Measurements from ENCODE around the gene PRDM8. TPM values are rescaled to one million over a fixed set of nuclear protein-coding genes. Genes with fewer than 3 reads are reported as not detected.

Gene PRDM8
- total RNA-seq, 2 experiments from 2014 or later = not detected

DNA sequence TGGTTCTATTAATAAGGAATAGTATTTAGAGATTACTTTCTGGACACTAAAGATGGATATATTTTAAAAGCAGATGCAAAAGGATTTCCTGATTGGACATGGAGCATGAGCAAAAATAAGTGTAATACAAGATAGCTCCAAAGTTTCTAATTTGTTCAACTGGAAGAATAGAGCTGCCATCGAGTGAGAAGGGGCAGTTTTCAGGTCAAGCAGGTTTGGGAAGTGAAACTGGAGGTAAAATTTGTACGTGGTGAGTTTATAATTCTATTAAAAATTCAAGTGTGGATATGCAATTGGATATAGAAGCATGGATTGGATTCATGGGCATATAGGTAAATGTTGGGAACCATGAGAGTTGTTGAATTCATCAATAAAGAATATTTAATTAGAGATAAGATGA, 31.8 kb downstream of the PRDM8 start:
- no peak overlapping the region for H2AFZ ChIP-seq (ENCODE audit: low read length)
- no peaks in the 10 kb centered on the region for H3K9me2 ChIP-seq (ENCODE audit: insufficient read depth, low read length)
- no peaks in the 10 kb centered on the region for H4K20me1 ChIP-seq (ENCODE audit: insufficient read depth, low read length)
- CTCF ChIA-PET (ENCODE audit: unreplicated experiment) = no interaction called here
- no peak for DNase-seq (ENCODE audit: low spot score)
- no peak overlapping the region for H3K4me3 ChIP-seq (ENCODE audit: low read depth, low read length, poor library complexity, severe bottlenecking)
- no peaks in the 10 kb centered on the region for H3K4me1 ChIP-seq (ENCODE audit: insufficient read depth, low read length, poor library complexity, severe bottlenecking)
- H3K9me3 ChIP-seq (ENCODE audit: low read length) = no peaks in the 10 kb centered on the region
- BruUV-seq (replicated peaks) = no TSS peak
- H3K4me2 ChIP-seq (ENCODE audit: low read length) = no peak overlapping the region
- H3K27ac ChIP-seq (ENCODE audit: low read depth, low read length, poor library complexity, severe bottlenecking) = no peak overlapping the region
- POLR2A ChIA-PET = no interaction called here
- intact Hi-C loops (cut with micrococcal nuclease; ENCODE audit: unreplicated experiment) = no loop called here
- no peaks in the 10 kb centered on the region for H3K36me3 ChIP-seq (ENCODE audit: insufficient read depth, low read length)
- TF ChIP-seq CTCF (conservative IDR thresholded peaks at IDR 0.05; ENCODE audit: low read length) (no peak), EZH2phosphoT487 (IDR thresholded peaks at IDR 0.05; ENCODE audit: borderline replicate concordance, low read depth, low read length) (no peak)
- H3K79me2 ChIP-seq (ENCODE audit: insufficient read depth, low read depth, low read length) = no peaks in the 10 kb centered on the region

DNA sequence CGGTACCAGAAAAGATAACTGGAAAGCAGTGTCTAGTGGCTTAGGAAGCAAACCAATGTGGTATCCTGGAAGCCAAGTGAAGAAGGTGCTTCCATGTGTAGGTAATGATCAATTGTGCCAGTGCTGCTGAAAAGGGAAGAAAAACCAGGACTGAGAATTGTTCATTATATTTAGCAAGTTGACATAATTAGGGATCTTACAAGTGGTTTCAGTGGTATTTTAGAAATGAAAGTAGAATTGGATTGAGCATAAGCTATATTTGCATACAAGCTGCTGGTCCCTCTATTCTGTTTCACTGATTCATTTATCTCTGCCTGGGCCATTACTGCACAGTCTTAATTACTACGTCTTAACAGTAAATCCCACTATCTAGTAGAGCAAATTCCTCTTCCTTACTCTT, 32.3 kb downstream of the PRDM8 start:
- TF ChIP-seq CTCF (conservative IDR thresholded peaks at IDR 0.05; ENCODE audit: low read length) = no peak
- TF ChIP-seq EZH2phosphoT487 (IDR thresholded peaks at IDR 0.05; ENCODE audit: borderline replicate concordance, low read depth, low read length) = no peak
- H3K4me1 ChIP-seq (ENCODE audit: insufficient read depth, low read length, poor library complexity, severe bottlenecking) = no peaks in the 10 kb centered on the region
- H2AFZ ChIP-seq (ENCODE audit: low read length) = no peak overlapping the region
- H3K9me2 ChIP-seq (ENCODE audit: insufficient read depth, low read length) = no peaks in the 10 kb centered on the region
- H4K20me1 ChIP-seq (ENCODE audit: insufficient read depth, low read length) = no peaks in the 10 kb centered on the region
- H3K4me3 ChIP-seq (ENCODE audit: low read depth, low read length, poor library complexity, severe bottlenecking) = no peak overlapping the region
- no peaks in the 10 kb centered on the region for H3K9me3 ChIP-seq (ENCODE audit: low read length)
- intact Hi-C loops (cut with micrococcal nuclease; ENCODE audit: unreplicated experiment) = no loop called here
- H3K79me2 ChIP-seq (ENCODE audit: insufficient read depth, low read depth, low read length) = no peaks in the 10 kb centered on the region
- no peak overlapping the region for H3K27ac ChIP-seq (ENCODE audit: low read depth, low read length, poor library complexity, severe bottlenecking)
- no peak for DNase-seq (ENCODE audit: low spot score)
- no peak overlapping the region for H3K4me2 ChIP-seq (ENCODE audit: low read length)
- H3K36me3 ChIP-seq (ENCODE audit: insufficient read depth, low read length) = no peaks in the 10 kb centered on the region
- POLR2A ChIA-PET = interaction anchor here (2.1 kb wide), 1 partner anchor 9 kb away, joined by 7 read pairs; no protein-coding TSS in a partner anchor
- no TSS peak for BruUV-seq (replicated peaks)
- CTCF ChIA-PET (ENCODE audit: unreplicated experiment) = no interaction called here

DNA sequence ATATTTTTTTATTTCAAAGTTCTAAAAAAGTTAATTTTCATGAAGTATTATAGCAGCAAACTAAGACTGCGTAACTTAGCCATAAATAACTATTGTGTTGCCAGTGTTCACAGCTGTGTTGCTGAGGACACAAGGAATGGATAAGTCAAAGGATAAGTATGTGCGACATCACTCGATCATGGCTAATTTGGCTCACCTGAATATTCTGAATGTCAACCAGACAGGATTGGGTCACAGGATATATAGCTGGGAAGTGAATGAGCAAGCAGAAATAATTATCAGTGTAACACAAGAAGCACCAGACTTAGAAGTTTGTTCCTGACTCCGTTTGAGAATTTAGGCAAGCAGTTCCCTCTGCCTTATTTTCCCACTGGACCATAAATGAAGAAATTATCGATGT, 33.9 kb downstream of the PRDM8 start:
- Histone ChIP-seq H3K4me3 (ENCODE audit: low read depth, low read length, poor library complexity, severe bottlenecking) (no peak overlapping the region), H3K9me2 (ENCODE audit: insufficient read depth, low read length) (no peaks in the 10 kb centered on the region), H3K79me2 (ENCODE audit: insufficient read depth, low read depth, low read length) (no peaks in the 10 kb centered on the region), H3K4me2 (ENCODE audit: low read length) (no peak overlapping the region), H3K9me3 (ENCODE audit: low read length) (no peaks in the 10 kb centered on the region), H4K20me1 (ENCODE audit: insufficient read depth, low read length) (no peaks in the 10 kb centered on the region), H3K4me1 (ENCODE audit: insufficient read depth, low read length, poor library complexity, severe bottlenecking) (no peaks in the 10 kb centered on the region), H2AFZ (ENCODE audit: low read length) (no peak overlapping the region), H3K27ac (ENCODE audit: low read depth, low read length, poor library complexity, severe bottlenecking) (no peak overlapping the region), H3K36me3 (ENCODE audit: insufficient read depth, low read length) (no peaks in the 10 kb centered on the region)
- TF ChIP-seq EZH2phosphoT487 (IDR thresholded peaks at IDR 0.05; ENCODE audit: borderline replicate concordance, low read depth, low read length) (no peak), CTCF (conservative IDR thresholded peaks at IDR 0.05; ENCODE audit: low read length) (no peak)
- ChIA-PET CTCF (ENCODE audit: unreplicated experiment) (no interaction called here), POLR2A (interaction anchor here (2.1 kb wide), 1 partner anchor 11 kb away, joined by 7 read pairs; no protein-coding TSS in a partner anchor)
- DNase-seq (ENCODE audit: low spot score) = no peak
- intact Hi-C loops (cut with micrococcal nuclease; ENCODE audit: unreplicated experiment) = no loop called here
- no TSS peak for BruUV-seq (replicated peaks)
